ENCODE measurements around the gene ICOSLG. TPM values are rescaled to one million over a fixed set of nuclear protein-coding genes. Genes with fewer than 3 reads are reported as not detected.
"Not testable (repeated sequence)": the region's sequence is repeated elsewhere in the genome, so short reads cannot be mapped to it uniquely, and the experiment has no call there.

Gene ICOSLG
- total and polyA plus RNA-seq, 2 donors: 1.3 to 2.7 TPM

DNA sequence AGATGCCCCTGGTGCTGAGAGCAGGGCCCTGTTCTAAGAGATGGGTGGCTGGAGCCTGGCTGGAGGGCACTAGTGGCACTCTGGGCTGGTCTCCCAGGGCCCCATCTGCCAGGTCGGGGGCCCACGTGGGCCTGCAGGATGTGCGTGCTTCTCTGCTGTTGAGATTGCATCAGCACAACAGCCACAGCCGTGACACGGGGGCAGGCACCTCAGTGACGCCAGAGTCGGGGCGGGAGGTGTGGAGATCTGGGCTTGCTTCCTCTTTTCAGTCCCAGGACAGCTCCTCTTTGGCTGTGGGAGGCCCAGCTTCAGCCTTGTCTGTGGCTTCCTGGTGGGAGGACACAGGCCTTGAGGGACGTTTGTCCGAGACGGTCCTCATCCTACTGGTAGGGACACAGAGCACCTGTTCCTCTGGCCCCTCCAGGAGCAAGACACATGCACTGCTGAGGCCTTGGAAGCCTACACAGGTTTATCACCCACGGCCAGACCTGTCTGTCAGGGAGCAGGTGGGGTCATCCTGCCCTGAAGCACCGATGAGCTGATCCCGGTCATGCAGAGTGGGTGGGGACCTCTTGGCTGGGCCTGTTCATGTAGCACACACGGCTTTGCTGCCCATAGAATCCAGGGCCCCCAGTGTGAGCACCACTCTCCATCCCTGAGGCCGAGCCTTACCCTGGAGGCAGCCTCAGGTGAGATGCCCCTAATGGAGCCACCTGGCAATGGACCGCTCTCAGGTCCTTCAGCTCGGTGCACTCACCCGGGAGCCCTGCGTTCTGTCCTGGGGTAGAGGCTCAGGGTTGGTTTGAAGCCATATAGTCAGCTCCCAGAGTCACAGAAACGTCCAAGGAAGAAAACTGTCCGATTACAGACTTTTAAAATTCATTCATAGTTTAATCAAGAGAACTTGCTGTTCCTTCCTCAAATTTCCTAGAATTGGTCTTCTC, 44.3 kb downstream of the ICOSLG start:
- no CpG with 5 or more reads among the region's 22 CpGs for WGBS
- not testable (repeated sequence) for H3K4me3 ChIP-seq (ENCODE audit: low read depth, low read length); DNase-seq (ENCODE audit: extremely low spot score); H3K27ac ChIP-seq (ENCODE audit: low read depth); H3K4me1 ChIP-seq (ENCODE audit: insufficient read depth); H3K36me3 ChIP-seq (ENCODE audit: insufficient read depth)

DNA sequence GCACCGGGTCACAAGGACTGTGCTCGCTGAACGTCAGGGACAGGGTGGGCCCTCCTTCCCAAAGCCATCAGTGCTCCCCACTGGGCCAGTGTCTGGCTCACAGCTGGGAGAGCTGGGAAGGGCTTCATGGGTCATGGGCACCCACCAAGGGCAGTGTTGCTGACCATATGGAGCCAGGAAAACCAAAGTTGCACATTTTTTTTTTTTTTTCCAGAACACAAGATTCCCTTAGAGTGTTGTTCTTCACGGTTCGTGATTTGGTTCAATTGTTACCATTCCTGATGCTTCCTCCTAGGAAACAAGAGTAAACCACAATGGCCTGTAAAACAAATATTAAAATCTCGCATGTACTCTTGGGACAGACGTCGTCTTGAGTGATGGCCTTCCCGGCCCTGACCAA, 45.9 kb downstream of the ICOSLG start:
- not testable (repeated sequence) for H3K4me1 ChIP-seq (ENCODE audit: insufficient read depth); DNase-seq (ENCODE audit: extremely low spot score); H3K4me3 ChIP-seq (ENCODE audit: low read depth, low read length); H3K36me3 ChIP-seq (ENCODE audit: insufficient read depth); H3K27ac ChIP-seq (ENCODE audit: low read depth)
- 33% methylated on average over 2 of the region's 9 CpGs for WGBS

DNA sequence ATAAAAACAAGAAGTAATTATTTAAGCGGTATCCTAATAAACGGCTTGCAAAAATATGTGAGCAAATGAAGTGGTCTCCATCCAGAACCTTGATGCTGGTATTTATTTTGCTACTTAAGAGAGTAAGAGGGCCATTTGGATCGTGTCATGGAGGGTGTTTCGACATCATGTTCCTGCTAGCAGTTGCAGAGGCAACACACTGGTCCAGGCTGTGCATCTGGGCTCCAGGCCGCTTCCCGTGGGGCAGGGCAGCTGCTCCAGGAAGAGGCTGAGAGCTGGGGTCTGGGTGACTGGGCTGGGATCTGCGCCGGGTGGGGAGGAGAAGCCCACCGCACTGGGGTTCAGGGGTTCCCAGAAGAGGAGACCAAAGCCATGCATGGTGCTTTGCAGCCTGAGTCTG, 46.3 kb downstream of the ICOSLG start:
- not testable (repeated sequence) for H3K4me3 ChIP-seq (ENCODE audit: low read depth, low read length); H3K36me3 ChIP-seq (ENCODE audit: insufficient read depth); H3K27ac ChIP-seq (ENCODE audit: low read depth); H3K4me1 ChIP-seq (ENCODE audit: insufficient read depth); DNase-seq (ENCODE audit: extremely low spot score)
- no CpG with 5 or more reads among the region's 9 CpGs for WGBS

DNA sequence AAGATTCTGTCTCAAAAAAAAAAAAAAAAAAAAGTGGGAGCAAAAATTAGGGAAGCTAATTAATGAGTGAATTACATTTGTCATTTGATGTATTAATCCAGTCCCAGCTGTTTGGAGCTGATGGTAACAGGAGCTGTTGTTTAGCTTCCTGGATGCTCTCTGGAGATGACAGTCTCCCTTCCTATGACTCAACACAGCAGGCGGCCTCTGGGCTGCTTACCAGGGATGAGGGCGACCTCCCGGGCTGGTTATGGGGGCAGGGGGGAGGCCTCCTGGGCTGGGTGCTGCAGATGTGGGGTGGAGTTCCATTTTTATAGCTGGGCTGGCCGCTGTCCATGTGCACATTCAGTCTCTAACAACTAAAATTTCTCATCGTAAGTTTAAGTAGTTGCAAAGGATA, 47.6 kb downstream of the ICOSLG start:
- not testable (repeated sequence) for H3K27ac ChIP-seq (ENCODE audit: low read depth); H3K4me3 ChIP-seq (ENCODE audit: low read depth, low read length); H3K4me1 ChIP-seq (ENCODE audit: insufficient read depth); DNase-seq (ENCODE audit: extremely low spot score); H3K36me3 ChIP-seq (ENCODE audit: insufficient read depth)
- WGBS: 18% methylated on average over 1 of the region's 5 CpGs

DNA sequence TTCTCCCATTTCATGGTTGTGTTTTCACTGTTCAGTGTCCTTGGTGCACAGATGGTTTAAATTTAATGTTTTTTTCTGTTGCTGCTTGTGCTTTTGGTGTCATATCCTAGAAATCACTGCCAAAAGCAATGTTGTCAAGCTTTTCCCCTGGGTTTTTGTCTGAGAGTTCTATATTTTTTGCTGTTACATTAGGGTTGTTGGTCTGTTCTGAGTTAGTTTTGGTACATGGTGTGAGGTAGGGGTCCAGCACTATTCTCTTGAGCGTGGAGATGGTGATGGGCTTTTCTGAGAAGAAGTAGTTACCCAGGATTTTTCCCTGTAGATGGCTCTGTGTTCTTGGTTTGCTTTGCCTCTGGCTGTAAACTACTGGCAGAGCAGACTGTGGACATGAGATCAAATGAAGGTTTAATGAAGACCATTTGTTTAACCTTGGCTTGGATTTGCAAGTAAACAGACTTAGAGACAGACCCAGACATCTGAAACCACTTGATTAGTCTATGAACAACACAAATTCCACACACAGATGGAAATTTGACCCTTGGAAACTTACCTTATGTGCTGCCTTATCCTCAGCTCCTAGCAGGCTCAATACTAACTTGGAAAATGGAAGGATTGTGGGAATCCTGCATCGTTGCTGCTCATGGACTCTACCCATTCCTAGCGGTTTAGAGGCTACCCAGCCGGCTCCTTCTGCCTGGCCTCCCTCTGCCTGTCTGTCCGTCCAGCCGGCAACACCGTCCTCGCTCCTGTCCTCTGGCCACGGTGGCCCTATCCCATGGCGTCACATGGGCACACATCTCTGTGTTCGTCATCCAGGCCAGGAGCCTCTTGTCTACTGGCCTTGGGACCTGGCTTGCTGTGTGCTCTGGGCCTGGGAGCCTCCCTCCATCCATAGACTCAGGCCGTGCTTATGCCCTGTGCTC, 50.1 kb downstream of the ICOSLG start:
- not testable (repeated sequence) for H3K4me1 ChIP-seq (ENCODE audit: insufficient read depth); DNase-seq (ENCODE audit: extremely low spot score); H3K36me3 ChIP-seq (ENCODE audit: insufficient read depth); H3K27ac ChIP-seq (ENCODE audit: low read depth); H3K4me3 ChIP-seq (ENCODE audit: low read depth, low read length)
- WGBS: 77% methylated on average over 12 of the region's 12 CpGs

DNA sequence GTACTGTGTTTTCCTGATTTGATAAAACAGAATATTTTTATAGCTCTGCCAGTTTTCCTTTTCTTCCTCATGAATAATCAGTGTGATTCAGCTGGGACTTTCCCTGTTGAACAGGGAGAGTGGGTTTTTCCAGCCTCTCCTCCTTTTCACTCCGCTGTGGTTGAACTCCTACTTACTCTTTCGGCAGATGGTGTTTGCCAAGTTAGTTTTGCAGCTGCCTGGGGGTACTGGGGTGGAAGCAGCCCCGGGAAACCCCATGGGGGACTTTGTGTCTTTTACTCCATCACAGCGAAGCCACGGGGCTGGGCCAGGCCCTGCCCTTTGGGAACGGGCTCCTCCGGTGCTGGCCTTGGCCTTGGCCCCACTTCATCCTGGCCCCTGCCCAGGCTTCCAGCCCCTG, 55.9 kb downstream of the ICOSLG start:
- H3K4me3 ChIP-seq (ENCODE audit: low read depth, low read length); H3K4me1 ChIP-seq (ENCODE audit: insufficient read depth); H3K27ac ChIP-seq (ENCODE audit: low read depth); DNase-seq (ENCODE audit: extremely low spot score); H3K36me3 ChIP-seq (ENCODE audit: insufficient read depth): not testable (repeated sequence)
- no CpG with 5 or more reads among the region's 7 CpGs for WGBS

DNA sequence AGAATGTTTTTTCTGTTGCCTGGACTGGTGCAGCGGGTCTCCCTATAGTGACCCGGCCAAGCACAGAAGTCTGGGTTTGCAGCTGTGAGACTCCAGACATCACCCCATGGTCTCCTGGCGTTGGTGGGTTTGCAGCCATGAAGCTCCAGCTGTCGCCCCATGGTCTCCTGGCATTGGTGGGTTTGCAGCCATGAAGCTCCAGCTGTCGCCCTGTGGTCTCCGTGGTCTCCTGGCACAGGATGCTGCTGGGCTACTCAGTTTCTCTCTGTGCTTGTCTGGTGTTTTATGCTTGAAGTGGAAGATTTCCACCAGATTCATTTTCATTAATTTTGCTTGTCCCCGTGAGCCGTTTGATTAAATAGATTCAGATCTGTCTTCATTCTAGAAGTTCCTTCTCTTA, 58.5 kb downstream of the ICOSLG start:
- not testable (repeated sequence) for H3K4me1 ChIP-seq (ENCODE audit: insufficient read depth); H3K36me3 ChIP-seq (ENCODE audit: insufficient read depth); H3K4me3 ChIP-seq (ENCODE audit: low read depth, low read length); H3K27ac ChIP-seq (ENCODE audit: low read depth); DNase-seq (ENCODE audit: extremely low spot score)
- WGBS: no CpG with 5 or more reads among the region's 8 CpGs

DNA sequence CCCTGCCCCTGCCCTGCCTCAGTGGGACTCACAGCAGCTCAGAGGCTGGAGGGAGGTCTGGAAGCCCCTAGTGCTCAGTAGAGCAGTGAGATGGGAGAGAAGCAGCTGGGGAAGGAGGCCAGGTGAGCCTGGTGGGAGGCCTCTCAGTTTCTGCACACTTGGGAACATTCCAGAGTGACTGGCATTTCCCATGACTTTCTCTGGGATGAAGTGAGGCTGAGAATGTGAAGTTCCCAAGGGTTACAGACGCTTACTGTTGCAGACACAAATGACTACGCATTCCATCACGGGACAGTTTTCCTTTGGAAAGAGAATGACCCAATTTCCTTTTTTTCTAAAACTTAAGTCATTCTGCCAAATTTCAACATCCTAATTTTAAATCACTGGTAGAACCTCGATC, 59.2 kb downstream of the ICOSLG start:
- H3K36me3 ChIP-seq (ENCODE audit: insufficient read depth); DNase-seq (ENCODE audit: extremely low spot score); H3K4me3 ChIP-seq (ENCODE audit: low read depth, low read length); H3K27ac ChIP-seq (ENCODE audit: low read depth); H3K4me1 ChIP-seq (ENCODE audit: insufficient read depth): not testable (repeated sequence)
- no CpG with 5 or more reads among the region's 4 CpGs for WGBS

DNA sequence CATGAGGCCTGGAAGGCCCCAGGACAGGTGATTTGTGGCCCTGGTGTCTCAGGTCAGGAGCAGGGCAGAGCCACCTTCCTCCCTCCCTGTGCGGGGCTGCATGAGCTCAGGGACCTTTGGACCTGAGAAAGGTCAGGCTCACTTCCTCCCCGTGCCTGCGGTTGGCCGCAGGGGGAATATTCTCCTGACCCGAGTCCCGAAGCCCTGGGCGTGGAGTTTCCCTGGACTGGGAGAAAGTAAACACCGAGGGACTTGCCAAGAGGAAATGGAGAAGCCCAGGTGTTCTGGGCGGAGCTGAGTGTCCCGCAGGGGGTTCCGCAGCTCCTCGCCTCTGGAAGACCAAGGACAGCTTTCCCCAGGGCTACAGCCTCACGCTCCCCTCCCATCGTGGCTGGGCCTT, 64.6 kb downstream of the ICOSLG start:
- not testable (repeated sequence) for H3K4me3 ChIP-seq (ENCODE audit: low read depth, low read length); DNase-seq (ENCODE audit: extremely low spot score); H3K36me3 ChIP-seq (ENCODE audit: insufficient read depth); H3K27ac ChIP-seq (ENCODE audit: low read depth); H3K4me1 ChIP-seq (ENCODE audit: insufficient read depth)
- WGBS: 60% methylated on average over 1 of the region's 14 CpGs

DNA sequence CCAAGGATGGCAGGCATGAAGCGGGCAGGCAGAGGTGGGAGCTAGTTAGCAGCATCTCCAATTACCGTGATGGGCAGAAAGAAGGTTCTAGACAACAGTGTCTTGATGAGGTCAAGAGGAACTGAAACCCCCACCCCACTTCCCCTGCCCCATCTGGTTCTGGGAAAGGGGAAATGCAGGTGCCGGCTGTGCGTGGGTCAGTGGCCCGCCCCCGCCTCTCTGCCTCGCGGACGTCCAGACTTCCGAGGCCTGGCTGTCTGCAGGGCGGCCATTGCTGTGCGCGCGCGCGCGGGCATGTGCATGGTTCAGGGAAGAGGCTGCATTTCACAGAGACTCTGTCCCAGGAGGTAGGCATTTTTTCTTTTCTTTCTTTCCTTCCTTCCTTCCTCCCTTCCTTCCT, 65.6 kb downstream of the ICOSLG start:
- not testable (repeated sequence) for H3K27ac ChIP-seq (ENCODE audit: low read depth); H3K4me3 ChIP-seq (ENCODE audit: low read depth, low read length); H3K4me1 ChIP-seq (ENCODE audit: insufficient read depth); DNase-seq (ENCODE audit: extremely low spot score); H3K36me3 ChIP-seq (ENCODE audit: insufficient read depth)
- 97% methylated on average over 9 of the region's 17 CpGs for WGBS

Small RNA genes within 50 kb of the gene (small RNA-seq; reads per million reads assigned to genes)
- not detected for gene AP001059.3

Other genes starting within 250 kb of the ICOSLG start
- gene TRAPPC10, start 228.6 kb downstream of the ICOSLG start, total RNA-seq: 27.8 TPM
- 11.2 TPM for gene TRAPPC10, start 228.6 kb downstream of the ICOSLG start, polyA plus RNA-seq
- gene PWP2, start 133.5 kb downstream of the ICOSLG start, total RNA-seq: 9.2 TPM
- gene PWP2, start 133.5 kb downstream of the ICOSLG start, polyA plus RNA-seq: 8.6 TPM
- gene GATD3, start 107.3 kb downstream of the ICOSLG start, total RNA-seq: 20.9 TPM
- gene GATD3, start 107.3 kb downstream of the ICOSLG start, polyA plus RNA-seq: 52.0 TPM
- not detected for gene DNMT3L, start 21.0 kb upstream of the ICOSLG start, total RNA-seq
- not detected for gene DNMT3L, start 21.0 kb upstream of the ICOSLG start, polyA plus RNA-seq
- 0.11 TPM for gene AIRE, start 44.9 kb upstream of the ICOSLG start, total RNA-seq
- 0.03 TPM for gene AIRE, start 44.9 kb upstream of the ICOSLG start, polyA plus RNA-seq
- 74.8 TPM for gene PFKL, start 59.1 kb upstream of the ICOSLG start, total RNA-seq
- 116 TPM for gene PFKL, start 59.1 kb upstream of the ICOSLG start, polyA plus RNA-seq
- 10.1 TPM for gene CFAP410, start 98.4 kb upstream of the ICOSLG start, total RNA-seq
- 43.7 TPM for gene CFAP410, start 98.4 kb upstream of the ICOSLG start, polyA plus RNA-seq
- 1.2 TPM for gene TRPM2, start 112.7 kb upstream of the ICOSLG start, total RNA-seq
- gene TRPM2, start 112.7 kb upstream of the ICOSLG start, polyA plus RNA-seq: 3.3 TPM
- gene LRRC3, start 214.6 kb upstream of the ICOSLG start, total RNA-seq: 1.5 TPM
- gene LRRC3, start 214.6 kb upstream of the ICOSLG start, polyA plus RNA-seq: 4.1 TPM